Body of pancreas (tissue), 4 donors: Measurements from ENCODE around the gene CTXN1.
"Not testable (repeated sequence)": the region's sequence is repeated elsewhere in the genome, so short reads cannot be mapped to it uniquely, and the experiment has no call there.

ENCODE experiments used
- CTCF ChIP-seq, 7 experiments: fragments of 450-650 bp in 4 of 7; fragments of 200-600 bp in 3 of 7; sonication (generic) in 3 of 7; IDR thresholded peaks; one replicate each; pipeline ENCODE4 v1.5.1; 2016 to 2019; ENCODE audit warnings: antibody characterized with exemption in 7 of 7
- POLR2A ChIP-seq, 3 donors: fragments of 450-650 bp; IDR thresholded peaks; one replicate each; pipeline ENCODE4 v1.6.1; 2016; ENCODE audit warnings: antibody characterized with exemption in 3 of 3, mild to moderate bottlenecking in 2 of 3

GRCh38 chr19:7918062-7918614 lies 7.8 kb downstream of the CTXN1 start:
- TF ChIP-seq POLR2A, CTCF (IDR thresholded peaks at IDR 0.05): not testable (repeated sequence)
